Neuronal stem cell (in vitro differentiated cells): Measurements from ENCODE around the gene SIGLEC11.
"Not testable (repeated sequence)": the region's sequence is repeated elsewhere in the genome, so short reads cannot be mapped to it uniquely, and the experiment has no call there.

Experiments used
- DNase-seq: peaks from one replicate; pipeline ENCODE4 v3.0.0-alpha.2; 2013; ENCODE audit warnings: low spot score
- H2AFZ ChIP-seq: one replicate; pipeline ENCODE4 v1.6.1; 2013; ENCODE audit warnings: mild to moderate bottlenecking, low read length, inconsistent platforms
- H2AK5ac ChIP-seq: 2 replicates; pipeline ENCODE4 v1.6.1; 2013; ENCODE audit warnings: low read depth, mild to moderate bottlenecking, inconsistent platforms, low read length, moderate library complexity, mixed read lengths
- H2BK120ac ChIP-seq: 2 replicates; pipeline ENCODE4 v1.6.1; 2013; ENCODE audit warnings: low read depth, mild to moderate bottlenecking, inconsistent platforms, low read length, moderate library complexity, mixed read lengths
- H2BK12ac ChIP-seq: one replicate; pipeline ENCODE4 v1.6.1; 2013; ENCODE audit warnings: low read length, inconsistent platforms
- H2BK15ac ChIP-seq: 2 replicates; pipeline ENCODE4 v1.6.1; 2013; ENCODE audit warnings: mild to moderate bottlenecking, low read length, inconsistent platforms, mixed read lengths
- H2BK5ac ChIP-seq: one replicate; pipeline ENCODE4 v1.6.1; 2013; ENCODE audit warnings: inconsistent platforms, mild to moderate bottlenecking, low read length, moderate library complexity
- H3K14ac ChIP-seq: one replicate; pipeline ENCODE4 v1.6.1; 2013; ENCODE audit warnings: low read length, inconsistent platforms
- H3K18ac ChIP-seq: 2 replicates; pipeline ENCODE4 v1.6.1; 2013; ENCODE audit warnings: low read length, inconsistent platforms
- H3K23ac ChIP-seq: 2 replicates; pipeline ENCODE4 v1.6.1; 2013; ENCODE audit warnings: low read depth, mild to moderate bottlenecking, mixed read lengths, low read length, inconsistent platforms; ENCODE audit not compliant: poor library complexity
- H3K27ac ChIP-seq: replicated peaks from 3 replicates; pipeline ENCODE4 v1.5.1; 2013; ENCODE audit warnings: low read length, inconsistent platforms
- H3K27me3 ChIP-seq, 3 experiments: 2 replicates each; pipeline ENCODE4 v1.6.1; 2013; ENCODE audit warnings: low read length in 3 of 3, mild to moderate bottlenecking in 2 of 3, inconsistent platforms in 1 of 3, low read depth in 1 of 3, mixed read lengths in 1 of 3, moderate library complexity in 1 of 3; ENCODE audit not compliant: control insufficient read depth in 3 of 3, insufficient read depth in 3 of 3
- H3K36me3 ChIP-seq, 2 donors: replicated peaks in 1 of 2; 2 replicates each; pipeline ENCODE4 v1.6.1; 2013; ENCODE audit warnings: low read length in 2 of 2; ENCODE audit not compliant: control insufficient read depth in 2 of 2, insufficient read depth in 2 of 2
- H3K4ac ChIP-seq: 2 replicates; pipeline ENCODE4 v1.6.1; 2013; ENCODE audit warnings: inconsistent platforms, mild to moderate bottlenecking, low read length, moderate library complexity
- H3K4me1 ChIP-seq, 2 donors: 1 replicate in 1 of 2; 2 replicates in 1 of 2; pipeline ENCODE4 v1.6.1; 2013; ENCODE audit warnings: low read length in 2 of 2, low read depth in 1 of 2; ENCODE audit not compliant: control insufficient read depth in 2 of 2, insufficient read depth in 1 of 2
- H3K4me2 ChIP-seq: one replicate; pipeline ENCODE4 v1.6.1; 2013; ENCODE audit warnings: mild to moderate bottlenecking, low read length, inconsistent platforms; ENCODE audit not compliant: insufficient read depth, poor library complexity, severe bottlenecking
- H3K4me3 ChIP-seq, 2 donors: 2 replicates each; pipeline ENCODE4 v1.5.1; 2013; ENCODE audit warnings: low read length in 2 of 2, mild to moderate bottlenecking in 2 of 2, inconsistent platforms in 1 of 2, moderate library complexity in 1 of 2
- H3K79me1 ChIP-seq: one replicate; pipeline ENCODE4 v1.6.1; 2013; ENCODE audit warnings: low read depth, mild to moderate bottlenecking, inconsistent platforms, low read length, moderate library complexity
- H3K9ac ChIP-seq: one replicate; pipeline ENCODE4 v1.6.1; 2013; ENCODE audit warnings: mild to moderate bottlenecking, low read depth, low read length, inconsistent platforms; ENCODE audit not compliant: poor library complexity
- H3K9me3 ChIP-seq, 2 donors: replicated peaks in 1 of 2; 2 replicates each; pipeline versions ENCODE3 to v1.6.1; 2013; ENCODE audit warnings: low read length in 2 of 2, mild to moderate bottlenecking in 2 of 2, inconsistent platforms in 1 of 2, low read depth in 1 of 2, mixed read lengths in 1 of 2, moderate library complexity in 1 of 2; ENCODE audit not compliant: control insufficient read depth in 2 of 2, insufficient read depth in 1 of 2
- H4K8ac ChIP-seq: one replicate; pipeline ENCODE4 v1.6.1; 2013; ENCODE audit warnings: low read depth, mild to moderate bottlenecking, inconsistent platforms, low read length, moderate library complexity
- H4K91ac ChIP-seq: one replicate; pipeline ENCODE4 v1.6.1; 2013; ENCODE audit warnings: low read length, low read depth, mild to moderate bottlenecking, inconsistent platforms; ENCODE audit not compliant: poor library complexity
- WGBS, 2 donors: extraction: QIAGEN DNeasy Blood & Tissue Kit; methylation state at CpG; one replicate each; pipeline ENCODE4 v1.1.7; 2013; ENCODE audit warnings: missing lambda C conversion rate in 2 of 2, mixed read lengths in 1 of 2; ENCODE audit not compliant: insufficient read length in 2 of 2, insufficient replicate concordance in 1 of 2; ENCODE audit errors: extremely low coverage in 2 of 2; 5-methylcytosine and 5-hydroxymethylcytosine counted together

SIGLEC11 gene

GRCh38 chr19:49927526-49928264 is 33.3 kb downstream of the SIGLEC11 start:
- Histone ChIP-seq H2BK15ac (no peak overlapping the region), H3K27me3 (no peaks in the 10 kb centered on the region), H2BK12ac (no peak overlapping the region), H3K18ac (no peak overlapping the region), H3K27ac (no peak overlapping the region), H2BK5ac (no peak overlapping the region), H3K14ac (no peak overlapping the region), H3K4me3 (peak overlapping the region; percentile 3 to 97), H4K91ac (no peak overlapping the region), H3K4me1 (peaks cover 7 to 11% of the 10 kb centered on the region in 2 donors), H3K4ac (no peak overlapping the region), H3K9ac (peak overlapping the region; percentile 4), H3K9me3 (no peaks in the 10 kb centered on the region), H2BK120ac (no peak overlapping the region), H4K8ac (no peak overlapping the region), H2AK5ac (no peak overlapping the region), H3K23ac (no peak overlapping the region), H3K36me3 (peaks cover 35 to 66% of the 10 kb centered on the region in 2 donors), H2AFZ (no peak overlapping the region), H3K4me2 (peak overlapping the region; percentile 80), H3K79me1 (peaks cover 21% of the 10 kb centered on the region)
- WGBS, 2 donors = no CpG with 5 or more reads among the region's 14 CpGs
- DNase-seq = no peak

GRCh38 chr19:49926515-49926914 is 34.5 kb downstream of the SIGLEC11 start:
- WGBS, 2 donors = no CpG with 5 or more reads among the region's 10 CpGs
- no peak for DNase-seq
- Histone ChIP-seq H3K4ac (no peak overlapping the region), H4K91ac (no peak overlapping the region), H3K4me1 (peaks cover 7 to 16% of the 10 kb centered on the region in 2 donors), H2AK5ac (no peak overlapping the region), H2AFZ (no peak overlapping the region), H3K9ac (no peak overlapping the region), H2BK120ac (no peak overlapping the region), H2BK5ac (no peak overlapping the region), H3K27ac (no peak overlapping the region), H4K8ac (no peak overlapping the region), H2BK12ac (no peak overlapping the region), H3K4me2 (no peak overlapping the region), H3K4me3 (no peak overlapping the region), H3K79me1 (peaks cover 28% of the 10 kb centered on the region), H3K36me3 (peaks cover 41 to 70% of the 10 kb centered on the region in 2 donors), H3K27me3 (no peaks in the 10 kb centered on the region), H3K23ac (no peak overlapping the region), H3K9me3 (no peaks in the 10 kb centered on the region), H3K14ac (no peak overlapping the region), H2BK15ac (no peak overlapping the region), H3K18ac (no peak overlapping the region)

- WGBS, 2 donors = no CpG with 5 or more reads among the region's 5 CpGs
- no peak for DNase-seq
- no peak overlapping the region for H3K27ac ChIP-seq
Measured at GRCh38 chr19:49925486-49925885, 35.5 kb downstream of the SIGLEC11 start.

GRCh38 chr19:49924881-49925210 is 36.1 kb downstream of the SIGLEC11 start:
- peaks cover 43 to 78% of the 10 kb centered on the region in 2 donors for H3K36me3 ChIP-seq
- WGBS, 2 donors = no CpG with 5 or more reads among the region's 13 CpGs
- not testable (repeated sequence) for H2BK12ac ChIP-seq, H3K27ac ChIP-seq, H2AK5ac ChIP-seq, H2BK15ac ChIP-seq, H3K4me2 ChIP-seq, H2BK120ac ChIP-seq, DNase-seq, H4K91ac ChIP-seq, H3K9me3 ChIP-seq, H3K23ac ChIP-seq, H4K8ac ChIP-seq, H2BK5ac ChIP-seq, H3K4ac ChIP-seq, H3K18ac ChIP-seq, H3K14ac ChIP-seq, H2AFZ ChIP-seq, H3K4me3 ChIP-seq, H3K27me3 ChIP-seq
- peaks cover 7 to 16% of the 10 kb centered on the region in 2 donors for H3K4me1 ChIP-seq
- H3K9ac ChIP-seq = peak overlapping the region; percentile 74
- peaks cover 34% of the 10 kb centered on the region for H3K79me1 ChIP-seq

More at GRCh38 chr19:49925486-49925885, 35.5 kb downstream of the SIGLEC11 start:
- peaks cover 43 to 74% of the 10 kb centered on the region in 2 donors for H3K36me3 ChIP-seq
- peaks cover 33% of the 10 kb centered on the region for H3K79me1 ChIP-seq
- H3K9ac ChIP-seq = no peak overlapping the region
- no peak overlapping the region for H2BK120ac ChIP-seq
- no peaks in the 10 kb centered on the region for H3K9me3 ChIP-seq
- no peaks in the 10 kb centered on the region for H3K27me3 ChIP-seq
- H2AK5ac ChIP-seq = no peak overlapping the region
- no peak overlapping the region for H2BK5ac ChIP-seq
- no peak overlapping the region for H4K91ac ChIP-seq
- H3K4ac ChIP-seq = no peak overlapping the region
- H2BK12ac ChIP-seq = no peak overlapping the region
- no peak overlapping the region for H3K14ac ChIP-seq
- H4K8ac ChIP-seq = no peak overlapping the region
- peaks cover 7 to 18% of the 10 kb centered on the region in 2 donors for H3K4me1 ChIP-seq
- H3K23ac ChIP-seq = no peak overlapping the region
- H3K4me2 ChIP-seq = no peak overlapping the region
- H3K4me3 ChIP-seq = no peak overlapping the region
- no peak overlapping the region for H2BK15ac ChIP-seq
- H2AFZ ChIP-seq = no peak overlapping the region
- no peak overlapping the region for H3K18ac ChIP-seq
